ENCODE data around the gene ADAMTSL4.
"Not testable (repeated sequence)": the region's sequence is repeated elsewhere in the genome, so short reads cannot be mapped to it uniquely, and the experiment has no call there.

ADAMTSL4 gene

DNA sequence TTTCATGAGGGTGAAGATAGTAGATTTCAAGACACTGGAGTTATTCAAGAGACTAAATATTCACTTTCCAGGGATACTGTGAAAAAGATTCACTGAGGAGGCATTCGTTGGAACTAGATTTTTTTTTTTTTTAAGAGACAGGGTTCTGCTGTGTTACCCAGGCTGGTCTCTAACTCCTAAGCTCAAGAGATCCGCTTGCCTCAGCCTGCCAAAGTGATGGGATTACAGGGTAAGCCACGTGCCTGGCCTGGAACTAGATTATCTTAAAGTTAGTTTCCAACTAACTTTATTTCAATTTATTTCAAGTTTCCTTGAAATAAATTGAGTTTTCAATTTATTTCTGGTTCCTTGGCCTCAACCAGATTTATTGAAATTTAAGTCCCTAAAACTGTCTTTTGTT lies 54.5 kb downstream of the ADAMTSL4 start:
- no peaks in the 10 kb centered on the region for H3K4me1 Mint-ChIP-seq
- no peak for DNase-seq (ENCODE audit: low spot score in 2 of 2)
- ATAC-seq (replicated peaks; ENCODE audit: extremely low read depth, poor library complexity, severe bottlenecking): no peak
- no peaks in the 10 kb centered on the region for H3K9me3 Mint-ChIP-seq
- peaks cover 8% of the 10 kb centered on the region for H3K36me3 Mint-ChIP-seq (ENCODE audit: insufficient read depth)
- H3K27ac Mint-ChIP-seq (ENCODE audit: low read depth): no peak overlapping the region
- H3K27me3 Mint-ChIP-seq: no peaks in the 10 kb centered on the region
- H3K4me3 Mint-ChIP-seq: no peak overlapping the region

GRCh38 chr1:150604226-150604588 lies 55.0 kb downstream of the ADAMTSL4 start:
- H3K9me3 Mint-ChIP-seq: no peaks in the 10 kb centered on the region
- H3K36me3 Mint-ChIP-seq (ENCODE audit: insufficient read depth): peaks cover 10% of the 10 kb centered on the region
- DNase-seq (ENCODE audit: low spot score in 2 of 2) (no peak), ATAC-seq (replicated peaks; ENCODE audit: extremely low read depth, poor library complexity, severe bottlenecking) (no peak)
- no peaks in the 10 kb centered on the region for H3K4me1 Mint-ChIP-seq
- H3K27me3 Mint-ChIP-seq: no peaks in the 10 kb centered on the region
- no peak overlapping the region for H3K27ac Mint-ChIP-seq (ENCODE audit: low read depth)
- H3K4me3 Mint-ChIP-seq: no peak overlapping the region

- not testable (repeated sequence) for H3K36me3 Mint-ChIP-seq (ENCODE audit: insufficient read depth); H3K9me3 Mint-ChIP-seq; H3K27me3 Mint-ChIP-seq; ATAC-seq (replicated peaks; ENCODE audit: extremely low read depth, poor library complexity, severe bottlenecking); H3K27ac Mint-ChIP-seq (ENCODE audit: low read depth); H3K4me3 Mint-ChIP-seq; H3K4me1 Mint-ChIP-seq; DNase-seq (ENCODE audit: low spot score in 2 of 2)
Measured at GRCh38 chr1:150605451-150605731, 56.2 kb downstream of the ADAMTSL4 start.

DNA sequence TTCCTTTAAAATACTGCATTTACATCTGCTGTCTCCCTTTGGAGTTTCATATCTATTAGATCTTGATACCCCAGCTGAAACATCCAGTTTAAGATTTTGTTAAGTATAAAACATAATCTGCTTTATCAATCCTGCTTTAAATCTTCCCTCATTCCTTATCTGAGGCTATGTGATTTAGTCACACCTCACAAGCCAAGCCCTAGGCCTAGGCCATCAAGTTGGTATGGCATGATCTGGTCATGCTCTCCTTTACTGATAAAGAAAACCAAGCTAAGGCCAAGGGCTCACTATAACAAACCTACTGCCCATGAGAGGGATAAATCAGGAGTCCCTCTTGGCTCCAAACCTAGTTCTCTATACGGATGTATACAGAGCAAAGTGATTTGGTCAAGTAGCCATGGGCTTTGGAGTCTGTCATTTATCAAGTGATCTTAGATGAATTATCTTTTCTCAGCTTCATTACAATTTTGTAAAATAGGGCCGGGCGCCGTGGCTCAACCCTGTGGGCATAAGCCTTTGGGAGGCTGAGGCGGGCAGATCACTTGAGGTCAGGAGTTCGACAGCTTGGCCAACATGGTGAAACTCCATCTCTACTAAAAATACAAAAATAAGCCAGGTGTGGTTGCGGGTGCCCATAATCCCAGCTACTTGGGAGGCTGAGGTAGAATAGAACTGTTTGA lies 57.4 kb downstream of the ADAMTSL4 start:
- Mint-ChIP-seq H3K27ac (ENCODE audit: low read depth) (peak overlapping the region; percentile 26), H3K9me3 (no peaks in the 10 kb centered on the region), H3K27me3 (no peaks in the 10 kb centered on the region), H3K36me3 (ENCODE audit: insufficient read depth) (peaks cover 6% of the 10 kb centered on the region), H3K4me3 (no peak overlapping the region), H3K4me1 (peaks cover 6% of the 10 kb centered on the region)
- DNase-seq (ENCODE audit: low spot score in 2 of 2): no peak
- ATAC-seq (replicated peaks; ENCODE audit: extremely low read depth, poor library complexity, severe bottlenecking): no peak

DNA sequence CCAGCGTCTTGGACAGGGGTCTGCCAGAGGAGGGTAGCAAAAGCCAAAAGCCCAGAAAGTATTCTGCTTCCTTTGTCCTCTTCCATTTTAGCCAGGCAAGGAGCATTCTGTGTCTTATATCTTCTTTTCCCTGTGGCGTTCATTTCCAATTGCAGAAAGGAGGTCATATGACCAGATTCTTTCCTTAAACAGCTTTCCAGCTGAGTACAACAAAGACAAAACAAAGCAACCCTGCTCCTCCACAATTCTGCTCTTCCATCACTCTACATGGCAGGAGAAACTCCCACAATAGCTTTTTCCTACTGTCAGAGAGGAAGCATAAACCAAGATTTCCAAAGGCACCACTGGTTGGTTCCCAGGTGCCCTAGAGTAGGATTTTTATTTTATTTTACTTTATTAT lies 60.5 kb downstream of the ADAMTSL4 start:
- H3K27me3 Mint-ChIP-seq: no peaks in the 10 kb centered on the region
- peak overlapping the region; percentile 90 for H3K27ac Mint-ChIP-seq (ENCODE audit: low read depth)
- no peak overlapping the region for H3K4me3 Mint-ChIP-seq
- ATAC-seq (replicated peaks; ENCODE audit: extremely low read depth, poor library complexity, severe bottlenecking) (no peak), DNase-seq (ENCODE audit: low spot score in 2 of 2) (no peak)
- peaks cover 14% of the 10 kb centered on the region for H3K36me3 Mint-ChIP-seq (ENCODE audit: insufficient read depth)
- peaks cover 30% of the 10 kb centered on the region for H3K4me1 Mint-ChIP-seq
- H3K9me3 Mint-ChIP-seq: no peaks in the 10 kb centered on the region

Measured in central memory CD8-positive, alpha-beta T cell (primary cell).